ENCODE data around the gene EYA2. TPM values are rescaled to one million over a fixed set of nuclear protein-coding genes. Genes with fewer than 3 reads are reported as not detected.

EYA2 gene
- total RNA-seq, 1 experiment from 2014 or later = 0.08 TPM

DNA sequence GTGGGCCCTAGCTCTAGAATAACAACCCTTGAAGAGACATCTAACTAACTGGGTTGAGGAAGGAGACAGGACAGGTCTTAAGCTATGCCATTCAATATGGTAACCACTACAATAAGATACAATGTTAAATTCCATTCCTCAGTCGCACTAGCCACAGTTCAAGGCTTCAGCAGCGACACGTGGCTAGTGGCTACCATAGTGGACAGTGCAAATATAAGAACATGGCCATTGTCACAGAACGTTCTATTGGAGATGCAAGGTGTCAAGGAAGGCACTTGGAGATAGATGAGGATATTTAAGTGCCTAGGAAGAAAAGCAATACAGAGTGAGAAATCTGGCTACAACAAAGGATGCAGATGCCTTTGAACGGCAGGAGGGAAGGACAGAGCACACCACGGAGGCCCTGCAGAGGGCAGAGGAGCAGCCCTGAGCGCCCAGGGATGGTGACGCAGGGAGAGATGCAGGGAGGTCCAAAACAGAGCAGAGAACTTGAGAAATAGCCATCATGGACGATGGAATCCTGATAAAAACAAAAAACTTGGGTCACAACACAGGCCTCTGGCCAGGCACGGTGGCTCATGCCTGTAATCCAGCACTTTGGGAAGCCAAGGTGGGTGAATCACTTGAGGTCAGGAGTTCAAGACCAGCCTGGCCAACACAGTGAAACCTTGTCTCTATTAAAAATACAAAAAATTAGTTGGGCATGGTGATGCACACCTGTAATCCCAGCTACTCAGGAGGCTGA lies 321.2 kb downstream of the EYA2 start:
- Histone ChIP-seq H3K27ac (no peak overlapping the region), H3K4me3 (no peak overlapping the region), H3K36me3 (peaks cover 71% of the 10 kb centered on the region), H3K27me3 (replicated peaks) (no peaks in the 10 kb centered on the region), H3K4me1 (replicated peaks) (no peaks in the 10 kb centered on the region), H3K9me3 (replicated peaks) (no peaks in the 10 kb centered on the region)
- no peak for DNase-seq (ENCODE audit: low read depth in 1 of 2, low spot score in 2 of 2)

DNA sequence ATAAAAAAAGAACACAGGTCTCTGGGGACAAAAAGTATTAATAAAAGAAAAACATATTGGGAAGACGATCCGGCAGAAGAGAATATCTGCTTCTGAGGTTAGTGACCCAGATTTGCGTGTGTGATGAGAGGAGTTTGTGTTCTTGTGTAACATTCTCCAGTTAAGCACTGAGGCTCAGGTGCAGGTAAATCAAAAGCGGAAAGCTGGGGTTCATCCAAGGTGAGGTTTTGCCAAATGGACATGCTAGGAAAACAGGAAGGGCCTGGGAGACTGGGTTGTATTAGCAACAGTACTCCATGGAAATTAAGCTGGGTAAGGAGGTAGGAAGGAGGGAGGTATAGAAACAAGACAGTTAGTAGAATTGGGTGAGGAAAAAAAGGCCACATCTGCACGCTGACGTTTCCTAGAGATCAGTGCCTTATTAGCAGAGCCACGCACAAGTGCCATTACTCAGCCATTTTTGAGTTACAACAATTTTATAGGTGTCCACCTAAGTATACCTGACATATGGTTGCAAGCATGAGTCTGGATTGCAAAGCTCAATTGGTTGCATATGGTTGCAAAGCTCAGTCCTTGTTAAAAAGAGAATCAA lies 322.3 kb downstream of the EYA2 start:
- Histone ChIP-seq H3K36me3 (peaks cover 68% of the 10 kb centered on the region), H3K4me3 (no peak overlapping the region), H3K9me3 (replicated peaks) (no peaks in the 10 kb centered on the region), H3K4me1 (replicated peaks) (no peaks in the 10 kb centered on the region), H3K27me3 (replicated peaks) (no peaks in the 10 kb centered on the region), H3K27ac (no peak overlapping the region)
- DNase-seq (ENCODE audit: low read depth in 1 of 2, low spot score in 2 of 2) = no peak

DNA sequence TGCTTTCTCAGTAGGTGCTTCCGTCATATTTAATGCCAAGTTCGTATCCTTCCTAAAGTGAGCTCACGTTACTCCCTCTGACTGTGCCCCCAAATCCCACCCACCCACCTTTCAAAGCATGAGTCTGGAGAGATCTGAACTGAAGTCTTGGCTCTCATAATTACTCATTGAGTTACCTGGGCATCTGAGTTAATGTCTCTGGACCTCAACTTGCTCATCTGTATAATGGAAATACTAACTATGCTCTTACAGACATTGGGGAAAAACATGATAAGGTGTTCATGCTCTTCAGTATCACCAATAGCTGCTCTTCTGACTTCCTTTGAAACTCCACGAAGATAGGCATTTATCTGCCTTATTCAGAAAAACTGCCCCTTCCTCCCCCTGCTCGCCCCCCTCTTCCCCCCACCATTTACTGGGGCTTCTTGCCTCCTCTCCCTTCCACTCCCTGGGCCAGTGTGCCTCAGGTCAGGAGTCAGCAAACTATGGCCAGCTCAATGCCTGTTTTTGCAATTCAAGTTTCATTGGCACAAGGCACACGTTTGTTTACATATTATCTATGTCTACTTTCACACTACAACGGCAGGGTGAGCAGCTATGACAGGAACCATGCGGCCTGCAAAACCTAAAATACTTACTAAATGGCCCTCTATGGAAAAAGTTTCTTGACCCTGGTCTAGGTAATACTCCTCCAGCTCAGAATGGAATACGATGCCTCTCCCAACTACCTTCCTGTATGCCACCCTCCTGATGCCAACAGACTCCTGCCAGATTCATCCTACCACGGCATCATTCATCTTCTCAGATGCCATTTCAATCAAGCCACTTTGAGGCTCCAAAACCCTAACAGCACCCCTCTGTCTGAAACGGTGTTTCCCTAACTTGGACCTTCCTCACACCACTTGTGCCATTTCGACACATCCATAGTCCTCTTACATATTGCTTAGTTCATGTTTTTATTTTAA lies 323.1 kb downstream of the EYA2 start:
- no peaks in the 10 kb centered on the region for H3K27me3 ChIP-seq (replicated peaks)
- H3K4me3 ChIP-seq = no peak overlapping the region
- peaks cover 68% of the 10 kb centered on the region for H3K36me3 ChIP-seq
- no peaks in the 10 kb centered on the region for H3K4me1 ChIP-seq (replicated peaks)
- H3K9me3 ChIP-seq (replicated peaks) = no peaks in the 10 kb centered on the region
- H3K27ac ChIP-seq = no peak overlapping the region
- DNase-seq (ENCODE audit: low read depth in 1 of 2, low spot score in 2 of 2) = no peak

DNA sequence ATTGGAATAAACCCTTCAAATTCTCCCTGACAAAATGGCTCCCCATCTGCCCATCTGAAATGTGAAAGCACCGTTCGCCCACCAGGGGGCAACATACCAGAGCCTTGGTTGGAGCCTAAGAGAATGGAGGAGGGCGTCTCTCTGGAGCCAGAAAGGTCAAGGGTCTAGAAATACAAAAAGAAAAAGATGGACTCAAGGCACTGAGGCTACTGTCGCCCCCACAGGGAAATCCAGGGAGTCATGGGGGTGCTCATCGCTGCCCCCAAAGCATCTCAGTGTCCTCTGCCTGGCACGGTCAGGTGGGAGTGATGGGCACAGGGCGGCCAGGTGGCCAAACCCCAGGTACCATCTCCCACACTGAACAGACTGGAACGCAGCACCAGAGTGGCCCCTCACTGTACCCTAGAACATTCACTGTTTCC lies 325.5 kb downstream of the EYA2 start:
- DNase-seq (ENCODE audit: low read depth in 1 of 2, low spot score in 2 of 2) = peak in 1 of 2 experiments; percentile 56
- no peak overlapping the region for H3K27ac ChIP-seq
- no peaks in the 10 kb centered on the region for H3K27me3 ChIP-seq (replicated peaks)
- H3K4me1 ChIP-seq (replicated peaks) = no peaks in the 10 kb centered on the region
- H3K4me3 ChIP-seq = no peak overlapping the region
- peaks cover 69% of the 10 kb centered on the region for H3K36me3 ChIP-seq
- H3K9me3 ChIP-seq (replicated peaks) = no peaks in the 10 kb centered on the region

DNA sequence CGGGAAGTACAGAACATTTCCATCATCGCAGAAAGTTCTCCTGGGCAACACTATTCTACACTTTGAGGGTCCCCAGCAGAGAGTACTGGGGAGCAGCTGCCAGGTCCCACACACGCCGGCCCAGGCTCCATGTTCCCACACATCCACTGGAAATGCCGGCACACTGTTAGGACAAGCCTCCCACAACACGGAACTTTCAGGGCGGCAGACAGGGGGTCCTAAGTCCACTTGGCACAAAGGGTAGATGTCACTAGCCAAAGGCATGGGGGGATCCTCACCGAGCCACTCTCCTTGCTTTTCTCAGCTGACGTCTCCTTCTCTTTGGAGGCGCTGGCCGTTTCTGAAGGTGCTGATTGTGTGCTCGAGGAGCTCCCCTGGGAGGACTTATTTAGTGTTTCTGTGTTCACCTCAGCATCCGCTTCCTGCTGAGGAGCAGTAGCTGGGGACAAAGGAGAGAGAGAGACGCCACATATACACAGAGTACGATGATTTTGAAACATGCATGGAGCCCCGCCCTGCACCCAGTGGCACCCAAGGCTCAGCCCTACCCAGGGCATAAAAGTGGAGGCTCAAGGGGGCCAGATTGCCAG lies 326.5 kb downstream of the EYA2 start:
- Histone ChIP-seq H3K4me3 (no peak overlapping the region), H3K36me3 (peaks cover 64% of the 10 kb centered on the region), H3K27me3 (replicated peaks) (no peaks in the 10 kb centered on the region), H3K27ac (no peak overlapping the region), H3K9me3 (replicated peaks) (no peaks in the 10 kb centered on the region), H3K4me1 (replicated peaks) (no peaks in the 10 kb centered on the region)
- no peak for DNase-seq (ENCODE audit: low read depth in 1 of 2, low spot score in 2 of 2)

DNA sequence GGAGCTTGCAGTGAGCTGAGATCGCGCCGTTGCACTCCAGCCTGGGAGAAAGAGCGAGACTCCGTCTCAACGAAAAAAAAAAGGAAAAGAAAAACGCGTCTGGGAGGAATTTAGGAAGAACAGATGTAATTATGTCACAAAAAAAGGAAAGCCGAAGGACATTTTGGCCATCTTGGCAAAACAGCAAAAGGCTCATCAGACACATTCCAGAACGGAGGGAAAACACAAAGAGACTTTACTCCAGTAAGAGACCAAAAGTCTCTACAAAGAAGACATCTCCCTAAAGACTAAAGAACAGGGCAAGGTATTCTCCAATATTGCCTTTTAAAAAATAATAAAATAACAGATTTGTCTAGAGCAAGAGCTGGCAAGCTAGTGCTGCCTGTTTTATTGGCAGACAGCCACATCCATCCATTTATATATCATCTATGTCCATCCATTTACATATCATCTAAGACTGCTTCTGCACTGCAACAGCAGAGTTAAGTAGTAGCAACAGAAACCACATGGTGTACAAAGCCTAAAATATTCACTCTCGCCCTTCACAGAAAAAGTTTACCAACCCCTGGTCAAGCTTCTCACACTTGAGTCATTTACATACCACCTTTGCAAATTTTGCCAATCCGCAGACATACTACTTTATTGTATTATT lies 328.0 kb downstream of the EYA2 start:
- Histone ChIP-seq H3K36me3 (peaks cover 70% of the 10 kb centered on the region), H3K4me1 (replicated peaks) (no peaks in the 10 kb centered on the region), H3K27me3 (replicated peaks) (no peaks in the 10 kb centered on the region), H3K9me3 (replicated peaks) (no peaks in the 10 kb centered on the region), H3K27ac (no peak overlapping the region), H3K4me3 (no peak overlapping the region)
- DNase-seq (ENCODE audit: low read depth in 1 of 2, low spot score in 2 of 2) = no peak

DNA sequence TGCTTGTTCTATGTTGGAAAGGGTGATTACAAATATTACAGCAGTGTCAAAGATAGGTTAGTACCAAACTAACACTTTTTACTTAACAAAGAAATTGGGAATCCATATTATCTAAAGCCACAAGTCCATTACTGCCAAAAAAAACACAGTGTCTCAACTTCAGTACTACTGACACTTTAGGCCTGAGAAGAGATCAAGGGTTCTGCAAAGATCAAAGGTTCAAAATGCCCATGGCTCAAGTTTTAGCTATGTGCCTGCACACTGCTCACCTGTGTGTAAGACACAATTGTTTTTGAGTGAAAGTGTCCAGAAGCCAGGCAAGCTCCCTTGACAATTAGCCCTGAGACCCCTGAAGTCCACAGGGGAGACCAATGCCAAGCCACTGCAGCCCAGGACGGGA lies 329.3 kb downstream of the EYA2 start:
- no peak for DNase-seq (ENCODE audit: low read depth in 1 of 2, low spot score in 2 of 2)
- Histone ChIP-seq H3K9me3 (replicated peaks) (no peaks in the 10 kb centered on the region), H3K36me3 (peaks cover 71% of the 10 kb centered on the region), H3K4me1 (replicated peaks) (no peaks in the 10 kb centered on the region), H3K4me3 (no peak overlapping the region), H3K27me3 (replicated peaks) (no peaks in the 10 kb centered on the region), H3K27ac (no peak overlapping the region)

DNA sequence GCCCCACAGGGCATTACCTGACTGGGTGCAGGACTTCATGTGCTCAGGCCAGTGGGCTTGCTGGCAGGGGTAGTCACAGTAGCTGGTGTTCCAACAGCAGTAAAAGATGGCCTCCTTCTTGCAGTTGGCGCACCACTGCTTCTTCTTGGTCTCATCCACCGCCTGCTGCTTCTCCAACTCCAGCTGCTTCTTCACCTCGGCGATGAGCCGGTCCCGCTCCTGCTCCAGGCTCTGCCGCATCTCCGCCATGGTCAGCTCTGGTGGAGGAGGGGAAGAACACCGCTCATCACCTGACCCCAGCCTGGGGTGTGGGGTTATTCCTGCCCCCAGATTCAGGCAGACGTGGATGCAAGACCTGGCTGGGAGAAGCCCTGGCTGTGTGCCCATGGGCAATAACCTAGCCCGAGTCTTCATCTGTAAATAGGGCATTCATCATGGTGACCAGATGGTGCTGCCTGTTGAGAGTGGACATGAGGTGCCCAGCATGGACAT lies 329.7 kb downstream of the EYA2 start:
- no peaks in the 10 kb centered on the region for H3K9me3 ChIP-seq (replicated peaks)
- H3K36me3 ChIP-seq = peaks cover 72% of the 10 kb centered on the region

DNA sequence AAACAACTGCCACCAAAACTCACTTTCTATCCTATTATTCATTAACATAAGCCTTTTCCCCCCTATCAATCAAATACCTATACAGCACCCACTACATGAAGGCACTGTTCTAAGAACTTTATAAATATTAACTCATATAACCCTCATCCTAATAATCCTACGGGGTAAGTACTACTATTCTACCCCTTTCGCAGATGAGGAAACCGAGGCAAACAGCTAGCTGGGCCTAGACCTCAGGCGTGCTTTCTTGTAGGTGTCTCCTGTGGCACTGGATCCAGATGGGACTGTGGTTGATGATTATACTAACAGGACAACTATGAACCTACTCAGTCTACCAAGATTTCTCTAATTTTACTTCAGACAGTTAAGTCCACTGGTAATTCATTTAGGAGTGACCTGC lies 330.2 kb downstream of the EYA2 start:
- no peak overlapping the region for H3K27ac ChIP-seq
- DNase-seq (ENCODE audit: low read depth in 1 of 2, low spot score in 2 of 2) = no peak
- H3K27me3 ChIP-seq (replicated peaks) = no peaks in the 10 kb centered on the region
- no peaks in the 10 kb centered on the region for H3K9me3 ChIP-seq (replicated peaks)
- H3K4me3 ChIP-seq = no peak overlapping the region
- H3K4me1 ChIP-seq (replicated peaks) = no peaks in the 10 kb centered on the region
- H3K36me3 ChIP-seq = peaks cover 72% of the 10 kb centered on the region

More for the DNA sequence above, 329.7 kb downstream of the EYA2 start:
- Histone ChIP-seq H3K4me3 (no peak overlapping the region), H3K27me3 (replicated peaks) (no peaks in the 10 kb centered on the region), H3K4me1 (replicated peaks) (no peaks in the 10 kb centered on the region), H3K27ac (no peak overlapping the region)
- DNase-seq (ENCODE audit: low read depth in 1 of 2, low spot score in 2 of 2) = no peak

DNA sequence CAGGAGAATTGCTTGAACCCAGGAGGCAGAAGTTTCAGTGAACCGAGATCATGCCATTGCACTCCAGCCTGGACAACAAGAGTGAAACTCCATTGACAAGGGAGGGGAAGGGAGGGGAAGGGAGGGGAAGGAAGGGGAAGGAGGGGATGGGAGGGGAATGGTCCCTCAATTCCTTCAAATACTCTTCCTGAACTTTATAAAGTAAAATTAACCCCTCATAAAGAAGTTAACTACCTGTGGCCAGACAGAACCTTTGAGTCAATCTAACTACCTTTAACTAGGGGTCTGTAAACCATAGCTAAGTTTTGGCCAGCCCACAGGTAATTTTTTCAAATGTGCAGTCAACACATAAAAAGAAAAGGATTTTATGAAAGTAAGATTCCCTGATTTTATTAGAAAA lies 330.8 kb downstream of the EYA2 start:
- Histone ChIP-seq H3K9me3 (replicated peaks) (no peaks in the 10 kb centered on the region), H3K36me3 (peaks cover 67% of the 10 kb centered on the region), H3K27me3 (replicated peaks) (no peaks in the 10 kb centered on the region), H3K4me3 (no peak overlapping the region), H3K4me1 (replicated peaks) (no peaks in the 10 kb centered on the region), H3K27ac (no peak overlapping the region)
- DNase-seq (ENCODE audit: low read depth in 1 of 2, low spot score in 2 of 2) = no peak

DNA sequence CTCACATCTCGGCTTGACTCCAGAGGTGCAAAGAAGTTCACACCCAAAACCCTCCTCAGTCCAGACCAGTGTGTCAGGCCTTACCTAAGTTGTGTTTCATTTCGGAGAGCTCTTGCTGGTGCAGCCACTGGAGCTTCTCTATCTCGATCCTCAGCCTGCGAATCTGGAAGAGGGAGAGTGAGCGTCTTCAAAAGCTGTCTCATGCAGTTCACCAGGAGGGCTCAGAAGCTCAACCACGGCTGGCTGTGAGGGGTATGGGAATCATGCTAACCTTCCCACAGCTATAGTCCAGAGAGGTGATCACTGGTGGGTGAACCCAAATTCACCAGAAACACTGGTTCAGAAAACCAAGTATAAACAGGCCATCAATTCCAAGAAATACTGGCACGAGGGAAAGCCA lies 332.5 kb downstream of the EYA2 start:
- H3K27ac ChIP-seq = no peak overlapping the region
- DNase-seq (ENCODE audit: low read depth in 1 of 2, low spot score in 2 of 2) = no peak
- peaks cover 57% of the 10 kb centered on the region for H3K36me3 ChIP-seq
- no peaks in the 10 kb centered on the region for H3K27me3 ChIP-seq (replicated peaks)
- H3K4me1 ChIP-seq (replicated peaks) = no peaks in the 10 kb centered on the region
- no peak overlapping the region for H3K4me3 ChIP-seq
- no peaks in the 10 kb centered on the region for H3K9me3 ChIP-seq (replicated peaks)

DNA sequence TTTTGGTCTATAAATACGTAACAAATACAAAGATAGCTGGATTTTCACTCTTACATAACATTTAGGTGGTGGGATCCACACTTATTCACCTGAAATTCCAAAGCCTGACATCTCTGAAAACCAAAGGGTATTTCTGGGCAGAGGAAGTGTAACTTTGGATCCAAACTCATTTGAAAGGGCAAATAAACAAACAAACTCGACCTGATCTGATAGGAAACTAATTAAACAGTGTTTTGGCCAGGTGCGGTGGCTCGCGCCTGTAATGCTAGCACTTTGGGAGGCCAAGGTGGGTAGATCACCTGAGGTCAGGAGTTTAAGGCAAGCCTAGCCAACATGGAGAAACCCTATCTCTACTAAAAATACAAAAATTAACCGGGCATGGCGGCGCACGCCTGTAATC lies 332.9 kb downstream of the EYA2 start:
- Histone ChIP-seq H3K27ac (no peak overlapping the region), H3K36me3 (peaks cover 53% of the 10 kb centered on the region), H3K27me3 (replicated peaks) (no peaks in the 10 kb centered on the region), H3K4me3 (no peak overlapping the region), H3K4me1 (replicated peaks) (no peaks in the 10 kb centered on the region), H3K9me3 (replicated peaks) (no peaks in the 10 kb centered on the region)
- no peak for DNase-seq (ENCODE audit: low read depth in 1 of 2, low spot score in 2 of 2)

DNA sequence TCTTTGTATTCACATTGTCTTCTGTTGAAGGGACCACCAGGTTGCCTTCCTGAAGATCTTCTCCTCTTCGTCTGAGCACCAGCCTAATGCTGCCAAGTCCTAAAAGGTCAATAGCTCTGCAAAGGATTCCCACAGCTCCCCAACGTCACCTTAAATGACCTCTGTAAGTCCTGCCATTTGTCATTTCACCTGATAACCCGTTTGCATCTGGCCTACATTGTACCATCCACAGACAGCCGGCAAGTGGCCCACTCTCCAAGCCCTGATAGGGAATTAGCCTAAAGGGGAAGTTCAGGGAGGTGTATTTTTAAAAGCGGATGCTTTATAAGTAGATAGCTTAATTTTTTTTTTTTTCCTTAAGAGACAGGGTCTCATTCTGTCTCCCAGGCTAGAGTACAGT lies 334.0 kb downstream of the EYA2 start:
- DNase-seq (ENCODE audit: low read depth in 1 of 2, low spot score in 2 of 2) = no peak
- Histone ChIP-seq H3K27ac (no peak overlapping the region), H3K36me3 (peaks cover 56% of the 10 kb centered on the region)

More for the DNA sequence above, 334.0 kb downstream of the EYA2 start:
- Histone ChIP-seq H3K27me3 (replicated peaks) (no peaks in the 10 kb centered on the region), H3K4me3 (no peak overlapping the region), H3K9me3 (replicated peaks) (no peaks in the 10 kb centered on the region), H3K4me1 (replicated peaks) (no peaks in the 10 kb centered on the region)

Data from SJSA1 (cell line).